GM21576 (cell line): ENCODE results near the gene HYAL2.
"Not testable (repeated sequence)": the region's sequence is repeated elsewhere in the genome, so short reads cannot be mapped to it uniquely, and the experiment has no call there.

Experiments
- ATAC-seq: cut with Tn5 transposase; IDR thresholded peaks from one replicate; pipeline ENCODE4 v1.9.1; 2021; ENCODE audit warnings: mild to moderate bottlenecking, moderate library complexity; ENCODE audit not compliant: unreplicated experiment

Gene HYAL2

GRCh38 chr3:50272911-50273688 is 49.4 kb downstream of the HYAL2 start:
- peak; percentile 81 for ATAC-seq

DNA sequence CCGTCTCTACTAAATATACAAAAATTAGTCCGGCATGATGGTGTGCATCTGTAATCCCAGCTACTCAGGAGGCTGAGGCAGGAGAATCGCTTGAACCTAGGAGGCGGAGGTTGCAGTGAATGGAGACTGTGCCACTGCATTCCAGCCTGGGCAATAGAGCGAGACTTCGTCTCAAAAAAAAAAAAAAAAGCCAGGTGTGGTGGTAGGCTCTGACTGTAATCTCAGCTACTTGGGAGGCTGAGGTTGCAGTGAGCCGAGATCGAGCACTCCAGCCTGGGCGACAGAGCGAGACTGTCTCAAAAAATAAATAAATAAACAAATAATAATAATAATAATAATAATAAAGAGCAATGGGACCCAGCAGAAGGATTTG is 50.0 kb downstream of the HYAL2 start:
- not testable (repeated sequence) for ATAC-seq

DNA sequence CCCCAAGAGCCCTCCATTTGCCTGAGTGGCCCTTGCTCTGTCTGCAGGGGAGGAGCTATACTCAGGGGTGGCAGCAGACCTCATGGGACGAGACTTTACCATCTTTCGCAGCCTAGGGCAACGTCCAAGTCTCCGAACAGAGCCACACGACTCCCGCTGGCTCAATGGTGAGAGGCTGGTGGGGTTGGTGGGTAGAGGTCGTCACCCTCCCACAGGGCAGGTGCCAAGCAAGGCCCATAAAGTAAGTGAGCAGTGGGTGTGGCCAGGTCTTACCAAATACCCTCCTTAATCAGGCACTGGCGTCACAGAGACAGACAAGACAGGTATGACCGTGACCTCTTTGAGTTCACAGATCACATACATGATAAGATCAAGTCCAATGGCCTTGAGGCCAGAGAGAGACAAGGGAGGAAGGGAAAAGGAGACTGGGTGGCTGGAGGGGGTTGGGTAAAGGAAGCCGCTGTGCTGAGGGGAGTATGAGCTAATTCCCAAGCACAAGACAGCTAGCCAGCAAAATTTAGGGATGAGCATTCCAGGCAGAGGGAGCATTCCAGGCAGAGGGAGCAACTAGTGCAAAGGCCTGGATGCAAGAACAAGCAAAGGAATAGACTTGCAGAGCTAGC is 51.1 kb downstream of the HYAL2 start:
- no peak for ATAC-seq

- no peak for ATAC-seq
These were observed 51.9 kb downstream of the HYAL2 start for GRCh38 chr3:50270422-50271224.

DNA sequence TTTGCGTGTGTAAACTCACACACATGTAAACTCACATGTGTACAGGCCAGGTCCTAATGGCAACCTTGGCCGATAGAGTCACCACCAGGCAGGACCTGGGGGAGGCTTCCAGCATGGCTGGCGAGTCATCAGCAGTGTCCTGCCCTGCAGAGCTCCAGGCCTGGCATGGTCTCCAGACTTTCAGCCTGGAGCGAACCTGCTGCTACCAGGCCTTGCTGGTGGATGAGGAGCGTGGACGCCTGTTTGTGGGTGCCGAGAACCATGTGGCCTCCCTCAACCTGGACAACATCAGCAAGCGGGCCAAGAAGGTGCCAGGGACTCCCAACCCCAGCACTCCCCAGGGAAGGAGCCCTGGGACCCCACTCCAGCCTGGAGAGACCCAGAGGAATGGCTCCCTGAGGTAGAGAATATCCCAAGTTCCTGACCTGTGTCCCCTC is 52.5 kb downstream of the HYAL2 start:
- no peak for ATAC-seq

- ATAC-seq = no peak
These were observed 53.1 kb downstream of the HYAL2 start for GRCh38 chr3:50269460-50269859.

DNA sequence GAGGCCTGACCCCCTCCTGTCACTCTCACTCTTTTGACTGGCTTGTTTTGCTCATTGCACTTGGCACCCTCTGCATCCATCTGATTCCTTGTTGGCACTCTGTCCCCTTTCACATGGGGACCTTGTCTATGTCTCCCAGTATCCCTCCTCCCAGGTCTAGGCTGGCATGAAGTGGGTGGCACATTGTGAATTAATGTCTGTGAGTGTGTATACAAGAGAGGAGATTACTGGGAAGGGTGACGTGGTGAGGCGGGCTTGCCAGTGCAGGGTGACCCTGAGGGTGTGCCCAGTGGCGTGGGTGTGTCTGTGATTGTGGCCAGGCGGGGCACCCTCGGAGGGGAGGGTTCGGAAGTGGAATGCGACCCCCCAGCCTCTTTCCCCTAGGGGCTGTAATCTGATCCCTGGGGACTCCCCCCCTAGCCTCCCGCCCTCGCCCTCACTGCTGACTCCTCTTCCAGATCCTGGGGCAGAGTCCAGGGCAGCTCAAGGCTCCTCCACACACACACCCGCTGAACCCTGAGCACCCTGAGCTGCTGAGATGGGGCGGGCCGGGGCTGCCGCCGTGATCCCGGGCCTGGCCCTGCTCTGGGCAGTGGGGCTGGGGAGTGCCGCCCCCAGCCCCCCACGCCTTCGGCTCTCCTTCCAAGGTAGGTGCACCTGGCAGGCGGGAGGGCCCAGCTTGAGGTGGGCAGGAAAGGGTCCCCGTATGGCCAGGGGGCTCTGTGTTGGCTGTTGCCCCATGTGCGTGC is 53.7 kb downstream of the HYAL2 start, which contains the start of gene SEMA3B:
Gene SEMA3B (plus strand): TSS at position 445 of the 749 bp plus-strand sequence. CDS start 94 bp downstream, at position 539.
- ATAC-seq = no peak

DNA sequence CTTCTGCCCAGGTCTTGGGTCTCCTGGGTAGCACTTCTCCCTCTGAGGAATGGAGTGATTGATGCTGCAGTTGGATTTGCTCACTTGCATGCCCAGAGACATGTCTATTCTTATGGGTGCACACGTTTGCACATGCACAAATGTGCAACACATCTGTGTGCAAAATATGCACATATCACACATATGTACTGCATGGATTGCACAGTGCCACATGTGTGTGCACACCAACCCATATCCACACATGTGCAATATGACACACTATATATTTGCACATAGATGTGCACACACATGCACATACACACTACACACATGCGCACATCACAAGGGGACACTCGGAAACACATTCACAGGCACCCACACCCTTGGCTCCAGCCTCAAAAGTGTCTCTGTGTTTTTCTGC is 54.3 kb downstream of the HYAL2 start:
- ATAC-seq = no peak
